ENCODE measurements around the gene SF3A2.

SF3A2 gene

GRCh38 chr19:2253106-2254063 lies 16.8 kb downstream of the SF3A2 start:
- no peak for DNase-seq (ENCODE audit: low read depth in 2 of 2)

DNA sequence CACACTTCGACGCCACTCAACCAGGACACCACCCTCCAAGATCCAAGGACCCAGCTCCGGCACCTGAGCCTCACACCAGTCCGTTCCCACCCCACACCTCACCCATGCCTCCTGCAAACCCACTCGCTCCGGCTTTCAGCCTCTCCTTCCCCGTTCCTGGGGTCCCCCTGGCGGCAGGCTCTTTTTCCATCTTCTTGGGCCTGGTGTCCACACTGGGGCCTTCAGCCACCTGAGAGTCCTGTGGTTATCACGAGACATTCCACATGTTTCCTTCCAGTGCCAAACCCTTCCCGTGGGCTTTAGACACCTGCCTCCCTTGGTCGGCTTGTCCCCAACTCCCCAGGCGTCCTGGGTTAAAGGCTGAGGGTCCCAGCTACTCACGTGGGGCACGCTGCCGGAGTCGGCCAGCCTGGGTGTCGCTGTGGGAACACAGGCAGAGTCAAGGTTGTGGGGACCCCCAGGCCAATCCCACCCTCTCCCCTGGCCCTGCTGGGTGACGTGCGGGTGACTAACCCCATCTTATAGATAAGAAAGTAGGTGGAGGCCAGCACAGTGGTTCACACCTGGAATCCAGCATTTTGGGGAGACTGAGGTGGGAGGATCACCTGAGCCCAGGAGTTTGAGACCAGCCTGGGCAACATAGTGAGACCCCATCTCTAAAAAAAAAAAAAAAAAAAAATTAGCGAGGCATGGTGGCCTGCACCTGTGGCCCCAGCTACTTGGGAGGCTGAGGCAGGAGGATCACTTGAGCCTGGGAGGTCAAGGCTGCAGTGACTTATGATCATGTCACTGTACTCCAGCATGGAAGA lies 17.6 kb downstream of the SF3A2 start:
- no peak for DNase-seq (ENCODE audit: low read depth in 2 of 2)

GRCh38 chr19:2255112-2255845 lies 18.7 kb downstream of the SF3A2 start:
- no peak for DNase-seq (ENCODE audit: low read depth in 2 of 2)

- DNase-seq (ENCODE audit: low read depth in 2 of 2) = no peak
These were observed 19.5 kb downstream of the SF3A2 start, which contains the start of gene JSRP1 for GRCh38 chr19:2255982-2256685. Gene JSRP1 (minus strand): TSS chr19:2256417. CDS start chr19:2255314, 1,103 bp downstream.

GRCh38 chr19:2259336-2259735 lies 22.7 kb downstream of the SF3A2 start:
- DNase-seq (ENCODE audit: low read depth in 2 of 2) = no peak

DNA sequence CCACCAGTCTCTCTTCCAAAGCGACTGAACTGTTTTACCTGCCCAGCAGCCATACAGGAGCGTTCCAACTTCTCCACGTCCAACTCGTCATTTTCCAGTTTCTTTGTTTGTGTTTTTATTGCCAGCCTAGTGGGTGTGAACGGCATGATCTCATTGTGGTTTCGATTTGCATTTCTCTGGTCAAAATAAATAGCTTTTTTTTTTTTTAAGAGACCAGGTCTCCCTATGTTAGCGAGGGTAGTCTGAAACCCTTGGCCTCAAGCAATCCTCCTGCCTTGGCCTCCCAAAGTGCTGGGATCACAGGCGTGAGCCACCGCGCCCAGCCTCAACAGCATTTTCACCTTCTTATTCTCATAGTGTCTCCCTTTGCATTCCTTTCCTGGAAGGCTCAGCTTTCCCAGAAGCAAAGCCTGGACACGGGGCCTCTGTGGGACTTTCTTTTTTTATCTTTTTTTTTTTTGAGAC lies 23.7 kb downstream of the SF3A2 start:
- DNase-seq (ENCODE audit: low read depth in 2 of 2) = no peak

DNA sequence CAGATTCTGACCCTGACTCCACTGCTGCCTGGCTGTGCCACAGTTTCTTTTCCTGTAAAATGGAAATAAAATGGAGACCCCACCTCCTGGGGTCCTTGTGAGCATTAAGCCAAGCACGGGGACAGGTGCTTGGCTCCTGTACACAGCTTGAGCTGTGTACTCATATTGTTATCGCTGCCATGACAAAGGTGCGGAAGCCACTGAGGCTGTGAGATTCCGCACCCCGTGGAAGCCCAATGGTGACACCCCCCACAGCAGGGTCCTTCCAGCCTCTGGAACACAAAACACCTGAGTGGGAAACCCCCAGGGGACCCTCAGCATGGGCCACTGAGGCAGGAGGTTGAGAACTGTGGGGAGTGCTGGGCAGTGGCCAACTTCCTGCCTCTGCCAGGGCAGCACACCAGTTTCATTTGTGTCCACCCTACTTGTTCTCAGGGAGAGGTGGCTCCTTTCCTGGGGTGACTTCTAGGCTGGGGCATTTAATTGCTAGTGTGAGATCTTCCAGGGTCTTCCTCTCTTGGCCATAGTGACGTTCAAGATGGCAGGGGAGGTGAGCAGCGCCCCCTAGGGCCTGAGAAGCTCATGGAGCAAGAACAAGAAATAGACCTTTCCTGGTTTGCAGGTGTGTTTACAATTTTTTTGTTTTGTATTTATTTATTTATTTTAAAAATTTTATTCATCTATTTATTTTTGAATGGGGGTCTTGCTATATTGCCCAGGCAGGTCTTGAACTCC lies 25.0 kb downstream of the SF3A2 start:
- no peak for DNase-seq (ENCODE audit: low read depth in 2 of 2)

GRCh38 chr19:2266183-2266993 lies 29.8 kb downstream of the SF3A2 start:
- peak in 1 of 2 experiments; percentile 41 for DNase-seq (ENCODE audit: low read depth in 2 of 2)

DNA sequence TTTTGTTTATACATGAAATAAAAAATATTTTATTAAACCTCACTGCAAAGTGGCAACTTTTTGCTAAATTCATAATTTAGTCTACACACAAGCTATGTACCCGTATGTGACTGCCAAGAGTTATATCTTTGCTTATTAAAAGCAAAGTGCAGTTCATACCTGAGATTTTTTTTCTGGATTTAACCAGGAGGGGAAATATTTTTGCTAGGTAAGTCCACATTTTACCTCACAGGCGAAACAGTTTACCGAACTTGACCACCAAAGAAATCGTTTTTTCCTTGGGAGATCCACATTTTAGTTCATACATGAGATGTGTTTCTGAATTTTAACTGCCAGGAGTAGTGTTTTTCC lies 31.8 kb downstream of the SF3A2 start:
- no peak for DNase-seq (ENCODE audit: low read depth in 2 of 2)

GRCh38 chr19:2268861-2269243 lies 32.2 kb downstream of the SF3A2 start:
- no peak for DNase-seq (ENCODE audit: low read depth in 2 of 2)

GRCh38 chr19:2269244-2270156 lies 32.9 kb downstream of the SF3A2 start:
- peak; percentile 93 to 94 for DNase-seq (ENCODE audit: low read depth in 2 of 2)

DNA sequence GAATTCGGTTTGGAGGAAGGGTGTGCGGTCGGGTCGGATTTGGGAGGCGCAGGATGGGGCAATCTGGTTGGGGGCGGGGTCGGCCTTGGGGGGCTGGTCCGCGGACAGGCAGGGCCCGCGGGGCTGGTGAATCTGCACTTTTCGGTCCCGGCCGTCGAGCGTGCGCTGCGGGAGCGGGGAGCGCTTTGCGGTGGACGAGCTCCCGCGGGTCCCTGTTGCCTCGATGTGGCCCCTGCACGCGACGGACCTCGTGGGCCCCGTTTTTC lies 33.5 kb downstream of the SF3A2 start:
- DNase-seq (ENCODE audit: low read depth in 2 of 2) = no peak

DNA sequence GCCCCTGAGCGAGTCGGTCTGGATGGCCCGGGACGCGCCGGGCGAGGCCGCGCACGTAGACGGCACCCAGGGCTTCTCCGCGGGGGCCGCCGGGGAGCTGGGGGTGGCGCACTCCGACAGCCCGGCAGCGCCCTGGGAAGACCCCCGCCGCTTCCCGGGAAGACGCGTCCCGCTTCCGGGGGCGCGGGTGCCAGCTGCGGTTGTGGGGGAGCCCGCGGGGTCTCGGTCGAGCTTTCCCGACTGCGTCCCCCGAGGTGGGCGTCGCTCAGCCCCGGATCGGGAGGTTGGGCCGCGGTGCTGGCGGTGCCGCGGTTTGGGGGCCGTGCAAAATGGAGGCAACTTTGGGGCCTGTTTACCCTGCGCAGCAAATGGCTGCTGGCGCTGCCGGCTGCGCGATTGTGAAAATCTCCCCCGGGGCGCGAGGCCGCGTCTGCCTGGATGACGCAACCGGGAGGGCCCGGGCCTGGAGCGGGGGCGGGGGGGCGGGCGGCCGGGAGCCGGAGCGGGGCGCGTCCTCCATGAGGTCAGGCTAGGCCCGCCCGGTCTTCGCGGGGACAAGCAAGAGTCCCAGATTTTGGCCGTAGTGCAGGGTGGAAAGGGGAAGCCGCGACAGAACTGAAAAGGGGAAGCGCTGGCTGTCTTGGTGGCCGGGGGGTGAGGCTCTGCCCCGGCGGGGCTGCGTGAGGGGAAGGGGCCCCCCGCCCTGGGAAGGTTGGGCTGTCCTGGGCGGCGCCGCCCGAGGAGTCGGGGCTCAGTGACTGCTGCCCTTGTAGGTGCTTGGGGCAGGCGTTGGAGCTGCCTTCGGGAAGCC lies 34.0 kb downstream of the SF3A2 start:
- peak; percentile 61 to 65 for DNase-seq (ENCODE audit: low read depth in 2 of 2)

DNA sequence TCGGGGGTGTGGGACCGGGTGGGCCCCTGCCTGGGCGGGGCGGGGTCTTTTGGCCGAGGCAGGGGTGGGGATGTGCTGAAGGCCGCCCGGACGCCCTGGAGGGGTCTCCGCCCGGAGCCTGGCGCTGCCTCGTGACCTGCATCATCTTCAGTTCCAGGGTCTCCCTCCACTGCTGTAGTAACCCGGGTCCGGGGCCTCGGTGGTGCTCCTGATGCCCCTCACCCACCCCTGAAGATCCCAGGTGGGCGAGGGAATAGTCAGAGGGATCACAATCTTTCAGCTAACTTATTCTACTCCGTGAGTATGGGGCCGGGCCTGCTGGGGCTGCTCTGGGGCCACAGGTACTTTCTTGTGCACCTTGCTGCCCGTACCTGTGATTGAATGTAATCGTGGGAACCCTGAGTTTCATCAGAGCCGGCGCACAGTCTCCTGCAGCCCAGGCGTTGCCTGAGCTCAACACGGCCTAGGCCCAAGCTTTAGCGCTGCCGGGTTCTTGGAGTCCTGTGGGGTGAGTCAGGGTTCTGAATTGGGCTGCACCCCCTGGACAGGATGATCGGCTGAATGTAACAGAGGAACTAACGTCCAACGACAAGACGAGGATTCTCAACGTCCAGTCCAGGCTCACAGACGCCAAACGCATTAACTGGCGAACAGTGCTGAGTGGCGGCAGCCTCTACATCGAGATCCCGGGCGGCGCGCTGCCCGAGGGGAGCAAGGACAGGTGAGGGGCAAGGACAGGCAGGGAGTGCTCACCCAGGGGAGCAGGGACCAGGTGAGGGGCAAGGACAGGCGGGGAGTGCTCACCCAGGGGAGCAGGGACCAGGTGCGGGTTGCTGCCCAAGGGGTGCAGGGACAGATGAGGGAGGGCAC lies 34.8 kb downstream of the SF3A2 start:
- DNase-seq (ENCODE audit: low read depth in 2 of 2) = no peak

- DNase-seq (ENCODE audit: low read depth in 2 of 2) = no peak
These were observed 36.9 kb downstream of the SF3A2 start for GRCh38 chr19:2273356-2274184.

DNA sequence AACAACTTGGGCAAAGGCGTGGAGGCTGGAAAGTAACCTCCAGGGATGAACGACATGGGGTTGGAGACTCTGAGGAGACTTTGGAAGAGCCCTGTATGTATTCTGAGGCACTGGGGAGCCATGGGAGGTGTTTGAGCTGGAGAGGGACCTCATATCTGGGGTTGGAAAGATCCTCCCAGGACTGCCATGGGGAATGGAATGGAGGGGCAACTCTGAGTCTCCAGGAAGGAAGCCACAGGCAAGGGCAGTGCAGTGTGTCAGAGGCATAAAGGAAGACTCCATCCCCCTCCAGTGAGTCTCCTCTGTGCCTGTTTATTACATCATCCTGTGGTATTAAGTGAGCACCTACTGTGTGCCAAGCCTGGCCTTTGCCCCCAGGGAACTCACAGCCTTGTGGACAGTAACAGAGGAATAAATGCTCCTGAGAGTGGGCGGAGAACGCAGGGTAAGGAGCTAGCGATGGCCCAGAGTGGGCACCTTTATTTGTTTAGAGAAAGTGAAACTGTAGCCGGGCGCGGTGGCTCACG lies 37.6 kb downstream of the SF3A2 start:
- DNase-seq (ENCODE audit: low read depth in 2 of 2) = no peak

All from fibroblast of skin of left biceps (primary cell).